ENCODE results near the gene CLEC11A.
"Not testable (repeated sequence)": the region's sequence is repeated elsewhere in the genome, so short reads cannot be mapped to it uniquely, and the experiment has no call there.

CLEC11A gene

DNA sequence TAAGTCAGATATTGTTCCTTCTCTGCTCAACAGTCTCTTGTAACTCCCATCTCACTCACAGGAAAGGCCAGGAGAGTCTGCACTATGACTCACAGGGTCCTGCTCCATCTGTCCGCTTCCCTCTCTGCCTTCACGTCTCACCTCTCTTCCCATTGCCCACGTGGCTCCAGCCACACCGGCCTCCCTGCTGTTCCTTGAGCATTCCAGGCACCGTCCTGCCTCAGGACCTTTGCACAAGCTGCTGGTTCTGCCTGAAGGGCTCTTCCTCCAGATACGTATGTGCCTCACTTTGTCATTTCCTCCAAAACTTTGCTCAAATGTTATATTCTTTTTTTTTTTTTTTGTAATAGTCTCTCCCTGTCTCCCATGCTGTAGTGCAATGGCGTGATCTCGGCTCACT, 33.1 kb downstream of the CLEC11A start:
- DNase-seq (ENCODE audit: low read depth, low spot score) = peak; percentile 23

DNA sequence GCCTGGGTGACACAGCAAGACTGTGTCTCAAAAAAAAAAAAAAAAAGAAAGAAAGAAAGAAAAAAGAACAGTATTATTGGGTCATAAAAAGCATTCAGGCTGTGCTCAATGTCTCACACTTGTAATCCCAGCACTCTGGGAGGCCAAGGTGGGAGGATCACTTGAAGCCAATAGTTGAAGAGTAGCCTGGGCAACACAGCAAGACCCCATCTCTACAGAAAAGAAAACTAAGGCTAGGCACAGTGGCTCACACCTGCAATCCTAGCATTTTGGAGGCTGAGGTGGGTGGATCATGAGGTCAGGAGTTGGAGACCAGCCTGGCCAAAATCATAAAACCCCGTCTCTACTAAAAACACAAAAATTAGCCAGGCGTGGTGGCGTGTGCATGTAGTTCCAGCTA, 34.5 kb downstream of the CLEC11A start:
- DNase-seq (ENCODE audit: low read depth, low spot score) = not testable (repeated sequence)

DNA sequence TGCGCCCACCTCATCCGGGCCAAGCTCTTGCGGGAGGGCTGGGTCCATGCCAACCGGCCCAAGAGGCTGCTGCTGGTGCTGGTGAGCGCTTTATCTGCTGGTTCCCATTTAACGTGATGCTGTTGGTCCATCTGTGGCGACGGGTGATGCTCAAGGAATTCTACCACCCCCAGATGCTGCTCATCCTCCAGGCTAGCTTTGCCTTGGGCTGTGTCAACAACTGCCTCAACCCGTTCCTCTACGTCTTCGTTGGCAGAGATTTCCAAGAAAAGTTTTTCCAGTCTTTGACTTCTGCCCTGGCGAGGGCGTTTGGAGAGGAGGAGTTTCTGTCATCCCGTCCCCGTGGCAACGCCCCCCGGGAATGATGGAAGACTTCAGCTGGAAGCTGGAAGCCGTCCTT, 35.9 kb downstream of the CLEC11A start:
- not testable (repeated sequence) for DNase-seq (ENCODE audit: low read depth, low spot score)

DNA sequence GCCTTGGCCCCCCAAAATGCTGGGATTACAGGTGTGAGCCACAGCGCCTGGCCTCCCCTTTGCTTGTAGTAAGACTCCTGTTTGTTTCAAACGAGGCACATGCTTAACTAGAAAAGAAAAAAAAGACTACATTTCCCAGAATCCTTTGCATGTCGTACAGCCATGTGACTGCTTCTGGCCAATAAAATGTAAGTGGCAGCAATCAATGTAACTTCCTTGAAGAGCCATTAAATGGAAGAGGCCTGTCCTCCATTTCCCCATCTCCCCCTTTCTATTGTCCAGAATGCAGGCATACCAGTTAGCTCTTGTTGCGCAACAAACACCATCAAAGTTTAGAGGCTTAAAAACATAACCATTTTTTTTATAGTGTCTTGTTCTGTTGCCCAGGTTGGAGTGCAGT, 36.7 kb downstream of the CLEC11A start:
- no peak for DNase-seq (ENCODE audit: low read depth, low spot score)

DNA sequence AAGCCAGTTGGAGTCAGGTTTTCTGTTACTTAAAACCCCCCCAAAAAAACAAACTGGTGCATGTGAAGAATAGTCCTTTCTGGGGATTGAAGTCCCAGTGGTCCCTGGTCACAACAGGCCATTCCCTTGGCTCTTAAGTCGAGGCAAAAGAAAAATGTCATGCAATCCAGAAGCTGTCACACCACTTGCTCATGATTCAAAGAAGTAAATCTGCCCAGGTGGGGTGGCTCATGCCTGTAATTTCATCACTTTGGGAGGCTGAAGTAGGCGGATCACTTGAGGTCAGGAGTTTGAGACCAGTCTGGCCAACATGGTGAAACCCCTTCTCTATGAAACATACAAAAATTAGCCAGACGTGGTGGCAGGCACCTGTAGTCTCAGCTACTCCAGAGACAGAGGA, 38.3 kb downstream of the CLEC11A start:
- DNase-seq (ENCODE audit: low read depth, low spot score) = not testable (repeated sequence)

DNA sequence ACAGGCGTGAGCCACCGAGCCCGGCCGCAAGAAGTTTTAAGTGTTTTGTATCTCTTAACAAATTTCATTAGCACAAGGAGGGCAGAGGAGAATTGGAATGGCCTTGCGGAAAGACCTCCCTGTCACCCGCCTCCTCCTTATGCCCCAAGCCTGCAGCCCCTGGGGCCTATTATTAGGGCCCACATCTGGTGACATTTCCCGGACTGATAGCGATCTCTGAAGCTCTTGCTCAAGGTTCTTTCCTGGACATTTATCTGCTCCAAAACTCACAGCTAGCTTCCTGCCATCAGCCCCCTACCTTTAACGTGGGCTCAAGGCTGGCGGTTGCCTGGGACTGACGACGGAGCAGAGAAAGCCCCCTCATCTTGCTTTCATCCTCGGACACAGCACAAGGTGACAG, 40.4 kb downstream of the CLEC11A start:
- DNase-seq (ENCODE audit: low read depth, low spot score) = not testable (repeated sequence)

DNA sequence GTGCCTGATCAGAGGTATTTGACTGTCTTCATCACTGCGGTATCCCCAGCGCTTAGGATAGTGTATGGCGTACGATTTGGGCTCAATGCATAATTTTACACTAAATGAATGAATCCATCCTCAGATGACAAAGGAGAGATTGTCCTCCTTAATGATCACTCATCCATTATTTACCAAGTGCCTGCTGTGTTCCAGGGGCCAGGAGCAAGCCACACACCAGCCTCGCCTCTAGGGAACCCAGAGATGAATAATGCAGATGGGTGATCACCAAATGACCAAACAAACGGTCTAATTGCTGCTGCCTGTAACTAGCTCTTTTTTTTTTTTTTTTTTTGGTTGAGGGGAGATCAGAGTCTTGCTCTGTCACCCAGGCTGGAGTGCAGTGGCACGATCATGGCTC, 41.2 kb downstream of the CLEC11A start:
- no peak for DNase-seq (ENCODE audit: low read depth, low spot score)

DNA sequence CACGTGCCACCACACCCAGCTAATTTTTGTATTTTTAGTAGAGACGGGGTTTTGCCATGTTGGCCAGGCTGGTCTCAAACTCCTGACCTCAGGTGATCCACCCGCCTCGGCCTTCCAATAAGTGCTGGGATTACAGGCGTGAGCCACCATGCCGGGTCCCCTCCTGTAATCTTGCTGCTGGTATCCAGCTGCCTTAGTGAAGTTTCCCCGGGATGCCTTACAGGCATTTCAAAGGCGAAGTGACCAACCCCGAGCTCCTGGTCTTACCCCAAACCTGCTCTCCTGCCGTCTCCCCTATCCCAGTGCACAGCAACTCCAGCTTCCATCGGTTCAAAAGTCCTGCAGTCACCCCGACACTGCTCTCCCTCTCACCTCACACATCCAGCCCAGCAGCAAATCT, 43.6 kb downstream of the CLEC11A start:
- not testable (repeated sequence) for DNase-seq (ENCODE audit: low read depth, low spot score)

DNA sequence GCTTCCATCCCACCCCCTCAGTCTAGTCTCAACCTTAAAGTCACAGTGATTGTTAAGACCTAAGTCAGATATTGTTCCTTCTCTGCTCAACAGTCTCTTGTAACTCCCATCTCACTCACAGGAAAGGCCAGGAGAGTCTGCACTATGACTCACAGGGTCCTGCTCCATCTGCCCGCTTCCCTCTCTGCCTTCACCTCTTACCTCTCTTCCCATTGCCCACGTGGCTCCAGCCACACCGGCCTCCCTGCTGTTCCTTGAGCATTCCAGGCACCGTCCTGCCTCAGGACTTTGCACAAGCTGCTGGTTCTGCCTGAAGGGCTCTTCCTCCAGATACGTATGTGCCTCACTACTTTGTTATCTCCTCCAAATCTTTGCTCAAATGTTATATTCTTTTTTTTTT, 44.1 kb downstream of the CLEC11A start:
- DNase-seq (ENCODE audit: low read depth, low spot score) = peak; percentile 82

DNA sequence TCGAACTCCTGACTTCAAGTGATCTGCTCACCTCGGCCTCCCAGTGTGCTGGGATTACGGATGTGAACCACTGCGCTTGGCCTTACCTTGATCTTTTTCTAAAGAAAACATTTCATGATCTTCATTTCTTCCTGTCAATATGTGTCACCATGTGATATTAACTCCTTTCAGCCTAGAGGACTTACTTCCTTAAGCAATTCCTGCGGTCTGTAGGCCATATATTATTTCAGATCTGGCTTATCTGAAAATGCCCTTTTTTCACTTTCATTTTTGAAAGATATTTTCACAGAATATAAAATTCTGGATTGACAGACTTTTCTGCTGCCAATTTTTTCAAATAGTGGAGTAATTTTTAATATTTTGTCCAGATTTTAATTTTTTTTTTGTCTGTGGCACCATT, 45.1 kb downstream of the CLEC11A start:
- no peak for DNase-seq (ENCODE audit: low read depth, low spot score)

DNA sequence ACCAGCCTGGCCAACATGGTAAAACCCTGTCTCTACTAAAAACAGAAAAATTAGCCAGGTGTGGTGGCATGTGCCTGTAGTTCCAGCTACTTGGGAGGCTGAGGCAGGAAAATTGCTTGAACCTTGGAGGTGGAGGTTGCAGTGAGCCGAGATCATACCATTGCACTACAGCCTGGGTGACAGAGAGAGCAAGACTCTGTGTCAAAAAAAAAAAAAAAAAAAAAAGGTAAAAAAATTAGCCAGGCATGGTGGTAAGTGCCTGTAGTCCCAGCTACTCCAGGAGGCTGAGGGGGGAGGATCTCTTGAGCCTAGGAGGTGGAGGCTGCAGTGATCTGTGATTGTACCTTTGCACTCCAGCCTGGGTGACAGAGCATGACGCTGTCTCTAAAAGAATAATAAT, 47.0 kb downstream of the CLEC11A start, which contains the start of gene GPR32:
TSS of gene GPR32 (plus strand) at position 301 of the 400 bp plus-strand sequence. CDS start 137 bp downstream, outside the sequence.
- not testable (repeated sequence) for DNase-seq (ENCODE audit: low read depth, low spot score)

DNA sequence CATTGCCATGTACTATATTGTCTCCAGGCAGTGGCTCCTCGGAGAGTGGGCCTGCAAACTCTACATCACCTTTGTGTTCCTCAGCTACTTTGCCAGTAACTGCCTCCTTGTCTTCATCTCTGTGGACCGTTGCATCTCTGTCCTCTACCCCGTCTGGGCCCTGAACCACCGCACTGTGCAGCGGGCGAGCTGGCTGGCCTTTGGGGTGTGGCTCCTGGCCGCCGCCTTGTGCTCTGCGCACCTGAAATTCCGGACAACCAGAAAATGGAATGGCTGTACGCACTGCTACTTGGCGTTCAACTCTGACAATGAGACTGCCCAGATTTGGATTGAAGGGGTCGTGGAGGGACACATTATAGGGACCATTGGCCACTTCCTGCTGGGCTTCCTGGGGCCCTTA, 47.7 kb downstream of the CLEC11A start:
- DNase-seq (ENCODE audit: low read depth, low spot score) = no peak

DNA sequence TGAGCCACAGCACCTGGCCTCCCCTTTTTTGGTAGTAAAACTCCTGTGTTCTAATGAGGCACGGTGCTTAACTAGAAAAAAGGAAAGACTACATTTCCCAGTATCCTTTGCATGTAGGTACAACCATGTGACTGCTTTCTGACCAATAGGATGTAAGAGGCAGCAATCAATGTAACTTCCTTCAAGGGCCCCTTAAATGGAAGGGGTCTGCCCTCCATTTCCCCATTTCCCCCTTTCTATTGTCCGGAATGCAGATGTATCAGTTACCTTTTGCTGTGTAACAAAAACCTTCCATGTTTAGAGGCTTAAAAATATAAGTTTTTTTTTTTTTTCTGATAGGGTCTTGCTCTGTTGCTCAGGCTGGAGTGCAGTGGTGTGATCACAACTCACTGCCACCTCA, 49.3 kb downstream of the CLEC11A start:
- DNase-seq (ENCODE audit: low read depth, low spot score) = no peak

DNA sequence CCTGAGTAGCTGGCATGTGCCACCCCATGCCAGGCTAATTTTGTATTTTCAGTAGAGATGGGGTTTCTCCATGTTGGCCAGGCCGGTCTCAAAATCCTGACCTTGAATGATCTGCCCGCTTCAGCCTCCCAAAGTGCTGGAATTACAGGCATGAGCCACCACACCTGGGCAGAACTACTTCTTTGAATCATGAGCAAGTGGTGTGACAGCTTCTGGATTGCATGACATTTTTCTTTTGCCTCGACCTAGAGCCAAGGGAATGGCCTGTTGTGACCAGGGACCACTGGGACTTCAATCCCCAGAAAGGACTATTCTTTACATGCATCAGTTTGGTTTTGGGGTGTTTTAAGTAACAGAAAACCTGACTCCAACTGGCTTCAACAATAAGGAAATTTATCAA, 49.7 kb downstream of the CLEC11A start:
- DNase-seq (ENCODE audit: low read depth, low spot score) = not testable (repeated sequence)

DNA sequence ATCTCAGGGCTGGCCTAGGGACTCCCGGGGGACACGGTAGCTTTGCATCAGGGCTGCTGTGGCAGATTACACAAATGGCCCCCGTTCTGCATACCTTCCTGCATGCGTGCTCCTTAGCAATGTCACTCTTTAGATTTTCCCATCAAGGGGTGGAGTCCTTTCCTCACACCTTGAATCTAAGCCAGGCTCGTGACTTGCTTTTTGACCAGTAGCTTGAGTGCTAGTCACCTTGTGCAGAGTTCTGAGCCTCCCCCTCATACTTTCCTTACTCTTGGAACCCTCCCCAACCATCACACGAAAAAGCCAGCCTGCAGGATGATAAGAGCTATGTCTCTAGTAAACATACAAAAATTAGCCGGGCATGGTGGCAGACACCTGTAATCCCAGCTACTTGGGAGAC, 50.3 kb downstream of the CLEC11A start:
- not testable (repeated sequence) for DNase-seq (ENCODE audit: low read depth, low spot score)
